Peyer's patch (tissue), 4 donors: ENCODE data around the gene LHX4.

Experiments used
- CTCF ChIP-seq, 6 experiments: fragments of 450-650 bp in 4 of 6; fragments of 200-600 bp in 2 of 6; sonication (generic) in 1 of 6; IDR thresholded peaks; one replicate each; pipeline ENCODE4 v1.5.1; 2017 to 2019; ENCODE audit warnings: antibody characterized with exemption in 6 of 6, mild to moderate bottlenecking in 3 of 6, moderate library complexity in 1 of 6
- POLR2A ChIP-seq, 2 donors: fragments of 450-650 bp; IDR thresholded peaks; one replicate each; pipeline ENCODE4 v1.5.1; 2017; ENCODE audit warnings: antibody characterized with exemption in 2 of 2, mild to moderate bottlenecking in 2 of 2, moderate library complexity in 2 of 2

- no peak for TF ChIP-seq CTCF (IDR thresholded peaks at IDR 0.05)
- no peak for TF ChIP-seq POLR2A (IDR thresholded peaks at IDR 0.05)
Measured at GRCh38 chr1:180193141-180194047, 36.7 kb upstream of the LHX4 start.
